H1 (cell line): ENCODE measurements around the gene PA2G4. TPM values are rescaled to one million over a fixed set of nuclear protein-coding genes. Genes with fewer than 3 reads are reported as not detected.
A peak's percentile ranks its signal among the peaks of the same experiment; 100 is the strongest.

ENCODE experiments used
- CTCF ChIA-PET: fragments of 300-600 bp; sonication (Branson Sonifier 250); formaldehyde crosslinking; loops from one replicate; lab custom pipeline; 2021; ENCODE audit not compliant: partially characterized antibody; lab: Charles Lee
- POLR2A ChIA-PET: fragments of 300-600 bp; sonication (Branson Sonifier 250); formaldehyde crosslinking; loops from one replicate; lab custom pipeline; 2021; ENCODE audit warnings: inconsistent platforms; ENCODE audit not compliant: partially characterized antibody; lab: Charles Lee
- DNase-seq, 2 experiments: peaks; one replicate each; pipeline versions ENCODE4 v3.0.0 to v3.0.0-alpha.2; 2010 to 2022; ENCODE audit warnings: low spot score in 2 of 2, low read depth in 1 of 2, mixed read lengths in 1 of 2
- FAIRE-seq: peaks from 2 replicates; lab custom pipeline; 2011; peaks lifted over from hg19 to GRCh38; lab: Jason Lieb, UNC
- H2AFZ ChIP-seq: 2 replicates; pipeline ENCODE4 v1.8.1; 2012; ENCODE audit warnings: low read length, inconsistent platforms
- H2AK5ac ChIP-seq: 2 replicates; pipeline ENCODE4 v1.6.1; 2013; ENCODE audit warnings: low read depth, low read length
- H2BK120ac ChIP-seq: replicated peaks from 2 replicates; pipeline ENCODE3; 2013; ENCODE audit warnings: low read depth, low read length, inconsistent platforms
- H2BK12ac ChIP-seq: 2 replicates; pipeline ENCODE4 v1.6.1; 2013; ENCODE audit warnings: low read depth, low read length
- H2BK15ac ChIP-seq: 2 replicates; pipeline ENCODE4 v1.6.1; 2013; ENCODE audit warnings: low read length
- H2BK20ac ChIP-seq: 2 replicates; pipeline ENCODE4 v1.6.1; 2013; ENCODE audit warnings: low read length
- H2BK5ac ChIP-seq: 2 replicates; pipeline ENCODE4 v1.6.1; 2013; ENCODE audit warnings: low read depth, low read length
- H3K14ac ChIP-seq: 2 replicates; pipeline ENCODE4 v1.6.1; 2013; ENCODE audit warnings: inconsistent platforms; ENCODE audit not compliant: insufficient read length
- H3K18ac ChIP-seq: 2 replicates; pipeline ENCODE4 v1.6.1; 2013; ENCODE audit warnings: low read length; ENCODE audit errors: extremely low read depth
- H3K23ac ChIP-seq: 2 replicates; pipeline ENCODE4 v1.6.1; 2013; ENCODE audit warnings: inconsistent platforms; ENCODE audit not compliant: insufficient read length
- H3K23me2 ChIP-seq: 2 replicates; pipeline ENCODE4 v1.6.1; 2013; ENCODE audit warnings: low read depth, low read length
- H3K27ac ChIP-seq: 2 replicates; pipeline ENCODE4 v1.6.1; 2011; ENCODE audit warnings: low read depth, low read length, inconsistent platforms
- H3K27me3 ChIP-seq, 4 experiments: replicated peaks in 1 of 4; 1 replicate in 1 of 4; 2 replicates in 3 of 4; pipeline versions ENCODE4 v1.6.1 to v1.8.1; 2011 to 2013; ENCODE audit warnings: low read length in 3 of 4, mild to moderate bottlenecking in 3 of 4, inconsistent platforms in 2 of 4, mixed read lengths in 2 of 4, moderate library complexity in 1 of 4; ENCODE audit not compliant: control insufficient read depth in 3 of 4, insufficient read depth in 3 of 4; ENCODE audit errors: extremely low read depth in 1 of 4
- H3K36me3 ChIP-seq, 4 experiments: 2 replicates each; pipeline versions ENCODE4 v1.6.1 to v1.8.1; 2011 to 2013; ENCODE audit warnings: mild to moderate bottlenecking in 4 of 4, low read length in 3 of 4, moderate library complexity in 2 of 4, control low read depth in 1 of 4, inconsistent platforms in 1 of 4; ENCODE audit not compliant: insufficient read depth in 4 of 4, control insufficient read depth in 2 of 4
- H3K4ac ChIP-seq: replicated peaks from 2 replicates; pipeline ENCODE3; 2013; ENCODE audit warnings: low read length, low read depth, mixed read lengths, inconsistent platforms; ENCODE audit not compliant: insufficient read length
- H3K4me1 ChIP-seq, 4 experiments: replicated peaks in 1 of 4; 1 replicate in 1 of 4; 2 replicates in 3 of 4; pipeline versions ENCODE4 v1.6.1 to v1.8.1; 2011 to 2013; ENCODE audit warnings: low read length in 3 of 4, inconsistent platforms in 2 of 4, mixed read lengths in 1 of 4; ENCODE audit not compliant: insufficient read depth in 4 of 4, control insufficient read depth in 3 of 4
- H3K4me2 ChIP-seq, 2 experiments: 2 replicates each; pipeline versions ENCODE4 v1.6.1 to v1.8.1; 2011 to 2013; ENCODE audit warnings: low read depth in 2 of 2, low read length in 2 of 2, control low read depth in 1 of 2, inconsistent platforms in 1 of 2, mild to moderate bottlenecking in 1 of 2; ENCODE audit not compliant: insufficient read depth in 1 of 2
- H3K4me3 ChIP-seq, 4 experiments: fragments of 200-600, 300-600 bp in 1 of 4; sonication (generic), shearing (Covaris generic), sonication (Bioruptor Twin) in 1 of 4; 2 replicates each; pipeline versions ENCODE4 v1.5.1 to v1.8.1; 2011 to 2016; ENCODE audit warnings: low read length in 4 of 4, low read depth in 3 of 4, control low read depth in 2 of 4, inconsistent platforms in 2 of 4, mild to moderate bottlenecking in 2 of 4, mixed read lengths in 1 of 4, moderate library complexity in 1 of 4; ENCODE audit not compliant: insufficient read depth in 2 of 4; ENCODE audit errors: extremely low read depth in 1 of 4
- H3K56ac ChIP-seq: replicated peaks from 2 replicates; pipeline ENCODE3; 2013; ENCODE audit warnings: low read depth, mild to moderate bottlenecking, mixed read lengths, low read length, inconsistent platforms; ENCODE audit not compliant: insufficient read length
- H3K79me1 ChIP-seq: 2 replicates; pipeline ENCODE4 v1.6.1; 2013; ENCODE audit warnings: low read depth, low read length, control low read depth
- H3K79me2 ChIP-seq, 2 experiments: 2 replicates each; pipeline versions ENCODE4 v1.6.1 to v1.8.1; 2012 to 2013; ENCODE audit warnings: low read length in 2 of 2, mild to moderate bottlenecking in 2 of 2, inconsistent platforms in 1 of 2; ENCODE audit not compliant: insufficient read depth in 2 of 2, control insufficient read depth in 1 of 2
- H3K9ac ChIP-seq, 4 experiments: replicated peaks in 1 of 4; 1 replicate in 1 of 4; 2 replicates in 3 of 4; pipeline versions ENCODE4 v1.6.1 to v1.8.1; 2011 to 2013; ENCODE audit warnings: low read depth in 3 of 4, low read length in 3 of 4, control low read depth in 2 of 4, mild to moderate bottlenecking in 2 of 4, moderate library complexity in 2 of 4, inconsistent platforms in 1 of 4; ENCODE audit errors: extremely low read depth in 1 of 4
- H3K9me3 ChIP-seq, 2 experiments: 2 replicates each; pipeline versions ENCODE4 v1.6.1 to v1.8.1; 2012 to 2013; ENCODE audit warnings: mild to moderate bottlenecking in 2 of 2, moderate library complexity in 2 of 2, control low read depth in 1 of 2, inconsistent platforms in 1 of 2, low read depth in 1 of 2, low read length in 1 of 2, mixed read lengths in 1 of 2; ENCODE audit not compliant: insufficient read depth in 2 of 2
- H4K20me1 ChIP-seq, 2 experiments: replicated peaks in 1 of 2; 2 replicates each; pipeline versions ENCODE3 to v1.8.1; 2011 to 2013; ENCODE audit warnings: inconsistent platforms in 2 of 2, low read length in 2 of 2, mild to moderate bottlenecking in 1 of 2; ENCODE audit not compliant: insufficient read depth in 2 of 2, control insufficient read depth in 1 of 2
- H4K5ac ChIP-seq: 2 replicates; pipeline ENCODE4 v1.6.1; 2013; ENCODE audit warnings: low read length, low read depth, mixed read lengths, inconsistent platforms; ENCODE audit not compliant: insufficient read length
- H4K8ac ChIP-seq: 2 replicates; pipeline ENCODE4 v1.8.0; 2013; ENCODE audit warnings: mild to moderate bottlenecking, moderate library complexity, low read length, inconsistent platforms; ENCODE audit not compliant: insufficient read depth; ENCODE audit errors: extremely low read depth
- H4K91ac ChIP-seq: replicated peaks from 2 replicates; pipeline ENCODE3; 2013; ENCODE audit warnings: low read length, mixed read lengths, inconsistent platforms; ENCODE audit not compliant: insufficient read length
- ATF2 ChIP-seq: IDR thresholded peaks from 2 replicates; pipeline ENCODE4 v1.6.1; 2012; ENCODE audit warnings: low read length, inconsistent platforms
- CHD1 ChIP-seq: IDR thresholded peaks from 2 replicates; pipeline ENCODE4 v1.6.1; 2012; ENCODE audit warnings: low read depth, low read length, improper control_type of control experiment
- KDM4A ChIP-seq: IDR thresholded peaks from one replicate; pipeline ENCODE4 v1.7.1; 2012; ENCODE audit warnings: low read depth, mild to moderate bottlenecking, moderate library complexity, low read length, inconsistent platforms; ENCODE audit not compliant: severe bottlenecking
- PHF8 ChIP-seq: fragments of 200-600 bp; sonication (generic); conservative IDR thresholded peaks from 2 replicates; pipeline ENCODE4 v1.7.1; 2012; ENCODE audit warnings: low read depth, mild to moderate bottlenecking, inconsistent platforms, low read length, moderate library complexity
- POLR2AphosphoS5 ChIP-seq: IDR thresholded peaks from 2 replicates; pipeline ENCODE4 v1.6.1; 2011; ENCODE audit warnings: low read depth, low read length
- WGBS, 2 experiments: shearing (Covaris generic) in 1 of 2; methylation state at CpG; one replicate each; pipeline versions ENCODE4 v1.1.6 to v1.1.7; 2013 to 2015; ENCODE audit warnings: low lambda C conversion rate in 2 of 2, mixed read lengths in 2 of 2, inconsistent platforms in 1 of 2, low coverage in 1 of 2, missing lambda C conversion rate in 1 of 2; ENCODE audit not compliant: insufficient replicate concordance in 2 of 2, insufficient coverage in 1 of 2, insufficient read length in 1 of 2; ENCODE audit errors: extremely low coverage in 1 of 2, missing lambda C conversion rate in 1 of 2; 5-methylcytosine and 5-hydroxymethylcytosine counted together
- polyA plus RNA-seq, 7 experiments: library from polyadenylated mRNA; depleted of rRNA in 3 of 7; stranded (reverse) in 5 of 7; unstranded in 2 of 7; fragments of >200 nt in 5 of 7; fragments of 200-250 nt in 2 of 7; gene quantifications; 1 replicate in 5 of 7; 2 replicates in 1 of 7; 4 replicates in 1 of 7; pipeline versions ENCODE4 v1.2.1 to v1.2.3, GENCODE V29; 2011 to 2013; ENCODE audit warnings: missing spikeins in 2 of 7, mixed read lengths in 2 of 7
- total RNA-seq: library from RNA; stranded (reverse); fragmentation: NEBNext Ultra II Directional; extraction: Animal tissue kit (Norgen Biotek cat#: 25700); gene quantifications from 2 replicates; pipeline ENCODE4 v1.2.1, GENCODE V29; 2021

PA2G4 gene
- total and polyA plus RNA-seq, 2 of the 8 experiments (the other 6 are each of a cell fraction or from before 2014, with no cell fraction given), result 159 to 242 TPM

- POLR2A ChIA-PET, result interaction anchor here (0.9 to 5.3 kb wide), 13 partner anchors 7 to 138 kb away, joined by 3 to 161 read pairs (median 5); partner anchors contain the start of genes COQ10A, MYL6B, PA2G4 and RNF41
- no peak for DNase-seq
Measured at GRCh38 chr12:56128670-56129205, 24.4 kb downstream of the PA2G4 start.

More at GRCh38 chr12:56128670-56129205, 24.4 kb downstream of the PA2G4 start:
- Histone ChIP-seq H3K27ac (peak overlapping the region; percentile 88), H3K4ac (peak overlapping the region; percentile 66), H3K79me1 (no peaks in the 10 kb centered on the region), H2BK15ac (peak overlapping the region; percentile 93; the same call in 1 of the 2 replicates), H4K5ac (peak overlapping the region; percentile 72), H3K79me2 (peaks cover 0 to 10% of the 10 kb centered on the region in 2 experiments; a peak in 1 of 4 replicates), H2AFZ (peak overlapping the region; percentile 3; the same call in 1 of the 2 replicates), H3K23ac (no peak overlapping the region), H4K20me1 (peaks cover 0 to 2% of the 10 kb centered on the region in 2 experiments), H3K18ac (peak overlapping the region; percentile 85; the same call in 1 of the 2 replicates), H3K4me3 (peak overlapping the region; percentile 79 to 95 (median 90)), H2AK5ac (peak overlapping the region; percentile 89; the same call in 1 of the 2 replicates), H4K91ac (peak overlapping the region; percentile 48), H3K27me3 (no peaks in the 10 kb centered on the region), H3K14ac (peak overlapping the region; percentile 20), H3K4me2 (peak overlapping the region; percentile 96 to 98), H3K36me3 (peaks cover 11 to 34% (median 28%) of the 10 kb centered on the region in 4 experiments), H3K4me1 (peaks cover 0 to 13% (median 5%) of the 10 kb centered on the region in 4 experiments; a peak in 5 of 7 replicates), H4K8ac (peak overlapping the region; percentile 96; the same call in 1 of the 2 replicates), H3K9ac (peak overlapping the region; percentile 92 to 93 (median 92)), H2BK20ac (no peak overlapping the region), H3K9me3 (no peaks in the 10 kb centered on the region; a peak in 1 of 4 replicates), H2BK120ac (no peak overlapping the region), H3K23me2 (peaks cover 12% of the 10 kb centered on the region), H3K56ac (peak overlapping the region; percentile 63), H2BK12ac (peak overlapping the region; percentile 22; the same call in 1 of the 2 replicates), H2BK5ac (peak overlapping the region; percentile 90)
- 0 out of 2 replicates have a peak, but pooled peaks have one; percentile 35 for TF ChIP-seq CHD1
- 0 out of 2 replicates have a peak, but pooled peaks have one; percentile 19 for TF ChIP-seq POLR2AphosphoS5
- TF ChIP-seq ATF2, result no peak
- TF ChIP-seq PHF8, result no peak; the same call in 1 of the 2 replicates
- peak; percentile 45 for TF ChIP-seq KDM4A
- FAIRE-seq, result no peak
- CTCF ChIA-PET, result interaction anchor here (0.5 to 5.4 kb wide), 12 partner anchors 9 to 1325 kb away, joined by 3 to 46 read pairs (median 6); partner anchors contain the start of genes SMARCC2 and ZC3H10
- WGBS, 2 experiments, result 2% methylated on average over 18 of the region's 20 CpGs; no CpG with 5 or more reads in 1 of the 2 experiments
